HepG2 (cell line): ENCODE measurements around the gene REEP2. TPM values are rescaled to one million over a fixed set of nuclear protein-coding genes. Genes with fewer than 3 reads are reported as not detected.

Experiments
- EZH2 ChIP-seq: conservative IDR thresholded peaks from 2 replicates; pipeline ENCODE4 v1.6.1; 2012; ENCODE audit warnings: mild to moderate bottlenecking, low read depth, low read length, moderate library complexity
- FOXO1 ChIP-seq: sonication (generic); formaldehyde crosslinking; IDR thresholded peaks from 2 replicates; pipeline ENCODE4 v1.4.0; 2020; ENCODE audit warnings: missing genetic modification reagents
- PRDM15 ChIP-seq: sonication (generic); formaldehyde crosslinking; IDR thresholded peaks from 2 replicates; pipeline ENCODE4 v1.4.0; 2020; ENCODE audit warnings: missing genetic modification reagents
- RCOR2 ChIP-seq: IDR thresholded peaks from 2 replicates; pipeline ENCODE4 v1.6.1; 2016; ENCODE audit warnings: missing biosample characterization, missing genetic modification reagents
- REPIN1 ChIP-seq: sonication (generic); formaldehyde crosslinking; IDR thresholded peaks from 2 replicates; pipeline ENCODE4 v1.8.0; 2022; ENCODE audit warnings: missing genetic modification reagents, low read depth, mild to moderate bottlenecking, borderline replicate concordance
- RFX5 ChIP-seq: IDR thresholded peaks from 2 replicates; pipeline ENCODE4 v1.6.1; 2011; ENCODE audit warnings: low read depth, low read length, improper control_type of control experiment
- SP1 ChIP-seq, 2 experiments: fragments of 450-650 bp in 1 of 2; sonication (generic) in 1 of 2; formaldehyde crosslinking in 1 of 2; IDR thresholded peaks; 2 replicates each; pipeline versions ENCODE4 v1.4.0 to v1.6.1; 2016 to 2020; ENCODE audit warnings: missing genetic modification reagents in 1 of 2
- SP140L ChIP-seq: sonication (generic); formaldehyde crosslinking; IDR thresholded peaks from 2 replicates; pipeline ENCODE4 v1.4.0; 2020; ENCODE audit warnings: missing genetic modification reagents, borderline replicate concordance
- ZBTB2 ChIP-seq: sonication (generic); formaldehyde crosslinking; IDR thresholded peaks from 2 replicates; pipeline ENCODE4 v1.8.0; 2022; ENCODE audit warnings: low read depth, missing genetic modification reagents
- ZFP82 ChIP-seq: sonication (generic); formaldehyde crosslinking; IDR thresholded peaks from 2 replicates; pipeline ENCODE4 v1.5.1; 2020; ENCODE audit warnings: mild to moderate bottlenecking, missing genetic modification reagents, borderline replicate concordance
- ZNF512B ChIP-seq: sonication (generic); formaldehyde crosslinking; IDR thresholded peaks from 2 replicates; pipeline ENCODE4 v1.5.1; 2020; ENCODE audit warnings: missing genetic modification reagents, mild to moderate bottlenecking, borderline replicate concordance
- ZNF558 ChIP-seq: sonication (generic); formaldehyde crosslinking; IDR thresholded peaks from 2 replicates; pipeline ENCODE4 v1.9.0; 2022; ENCODE audit warnings: mild to moderate bottlenecking, missing genetic modification reagents, borderline replicate concordance
- ZNF614 ChIP-seq: IDR thresholded peaks from 2 replicates; pipeline ENCODE4 v1.6.1; 2018; ENCODE audit warnings: missing biosample characterization, missing genetic modification reagents, inconsistent platforms, borderline replicate concordance
- polyA plus RNA-seq, 8 experiments: library from polyadenylated mRNA; depleted of rRNA in 3 of 8; stranded (reverse) in 7 of 8; unstranded in 1 of 8; fragments of >200 nt; fragmentation: Illumina TruSeq in 4 of 8; extraction: Trizol in 4 of 8; gene quantifications; 2 replicates each; pipeline versions ENCODE4 v1.2.1 to v1.2.3, GENCODE V29; 2011 to 2016; ENCODE audit warnings: low read depth in 4 of 8, missing spikeins in 1 of 8, mixed read lengths in 1 of 8; ENCODE audit not compliant: insufficient read depth in 1 of 8
- total RNA-seq, 5 experiments: library from RNA; depleted of rRNA; stranded (reverse); fragments of >200 nt; fragmentation: Illumina TruSeq; extraction: Trizol; gene quantifications; 2 replicates each; pipeline ENCODE4 v1.2.3, GENCODE V29; 2016; ENCODE audit warnings: low read depth in 1 of 5
- TF ChIP-seq, protein P1 (sequence below): sonication (generic); formaldehyde crosslinking; IDR thresholded peaks from 2 replicates; pipeline ENCODE4 v1.4.0; 2020; ENCODE audit warnings: missing genetic modification reagents, low read depth, mild to moderate bottlenecking, borderline replicate concordance
- TF ChIP-seq, protein P2 (sequence below): IDR thresholded peaks from 2 replicates; pipeline ENCODE4 v1.6.1; 2016; ENCODE audit warnings: missing biosample characterization, missing genetic modification reagents, low read depth

The REEP2 gene
- total and polyA plus RNA-seq, 2 of the 13 experiments (the other 11 are each of a cell fraction or from before 2014, with no cell fraction given), result 5.3 to 7.8 TPM

GRCh38 chr5:138491669-138492559, 53.1 kb downstream of the REEP2 start (continued):
- TF ChIP-seq ZNF614 (CRISPR knock-in tag) (no peak), ZFP82 (CRISPR knock-in tag) (no peak; the same call in 1 of the 2 replicates), ZBTB2 (CRISPR knock-in tag) (no peak; the same call in none of the 2 replicates), PRDM15 (no peak), SP1 (IDR thresholded peaks at IDR 0.05) (no peak), SP1 (CRISPR knock-in tag; IDR thresholded peaks at IDR 0.05) (peak; percentile 67), SP140L (CRISPR knock-in tag) (no peak), REPIN1 (0 out of 2 replicates have a peak, but pooled peaks have one; percentile 23), ZNF558 (peak; percentile 45; the same call in 1 of the 2 replicates), RFX5 (no peak), FOXO1 (CRISPR knock-in tag) (no peak), EZH2 (no peak), ZNF512B (CRISPR knock-in tag) (no peak), RCOR2 (no peak)
- TF ChIP-seq, protein P1, sequence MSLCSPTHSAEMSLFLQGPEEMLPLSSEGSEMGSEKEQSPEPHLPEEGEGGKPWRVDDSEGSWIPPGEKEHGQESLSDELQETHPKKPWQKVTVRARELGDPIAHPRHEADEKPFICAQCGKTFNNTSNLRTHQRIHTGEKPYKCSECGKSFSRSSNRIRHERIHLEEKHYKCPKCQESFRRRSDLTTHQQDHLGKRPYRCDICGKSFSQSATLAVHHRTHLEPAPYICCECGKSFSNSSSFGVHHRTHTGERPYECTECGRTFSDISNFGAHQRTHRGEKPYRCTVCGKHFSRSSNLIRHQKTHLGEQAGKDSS (CRISPR knock-in tag), result no peak
- TF ChIP-seq, protein P2, sequence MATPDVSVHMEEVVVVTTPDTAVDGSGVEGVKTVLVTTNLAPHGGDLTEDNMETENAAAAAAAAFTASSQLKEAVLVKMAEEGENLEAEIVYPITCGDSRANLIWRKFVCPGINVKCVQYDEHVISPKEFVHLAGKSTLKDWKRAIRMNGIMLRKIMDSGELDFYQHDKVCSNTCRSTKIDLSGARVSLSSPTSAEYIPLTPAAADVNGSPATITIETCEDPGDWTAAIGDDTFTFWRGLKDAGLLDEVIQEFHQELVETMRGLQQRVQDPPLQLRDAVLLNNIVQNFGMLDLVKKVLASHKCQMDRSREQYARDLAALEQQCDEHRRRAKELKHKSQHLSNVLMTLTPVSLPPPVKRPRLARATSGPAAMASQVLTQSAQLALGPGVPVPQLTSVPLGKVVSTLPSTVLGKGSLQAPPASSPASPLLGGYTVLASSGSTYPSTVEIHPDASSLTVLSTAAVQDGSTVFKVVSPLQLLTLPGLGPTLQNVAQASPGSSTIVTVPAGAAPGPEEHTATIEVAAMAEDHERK (CRISPR knock-in tag), result no peak
